ENCODE results near the gene EVA1A. TPM values are rescaled to one million over a fixed set of nuclear protein-coding genes. Genes with fewer than 3 reads are reported as not detected.

Gene EVA1A
- total RNA-seq, 4 donors from 2014 or later: 1.3 to 1.6 TPM; not detected in 2

DNA sequence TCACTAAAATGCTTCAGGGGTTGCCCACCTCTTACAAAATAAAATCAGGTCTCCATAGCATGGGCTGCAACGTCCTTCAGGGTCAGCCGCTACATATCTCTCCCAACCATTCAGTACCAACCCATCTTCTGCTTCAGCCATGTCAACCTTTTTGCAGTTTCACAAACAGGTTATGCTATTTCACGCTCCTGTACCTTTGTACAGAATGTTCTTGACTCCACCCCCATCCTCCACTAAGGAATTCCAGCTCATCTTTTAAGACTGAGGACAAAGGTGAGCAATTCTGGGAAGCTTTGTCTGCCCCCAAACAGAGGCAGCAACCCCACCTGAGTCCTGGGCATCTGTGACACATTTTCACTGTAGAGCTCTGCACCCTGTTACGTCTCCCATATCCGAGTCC is 8.8 kb upstream of the EVA1A start:
- WGBS, 2 donors: 91 to 93% methylated on average over 5 of the region's 5 CpGs
- Histone ChIP-seq H3K9me3 (no peaks in the 10 kb centered on the region), H3K4me1 (peaks cover 0 to 12% (median 0%) of the 10 kb centered on the region in 4 donors), H3K4me3 (no peak overlapping the region), H3K27ac (no peak overlapping the region), H3K27me3 (no peaks in the 10 kb centered on the region), H3K36me3 (no peaks in the 10 kb centered on the region)
- DNase-seq (ENCODE audit: low spot score in 2 of 2): no peak
- TF ChIP-seq EP300 (IDR thresholded peaks at IDR 0.05) (no peak), POLR2A (IDR thresholded peaks at IDR 0.05) (no peak)
- TF ChIP-seq, protein P1, sequence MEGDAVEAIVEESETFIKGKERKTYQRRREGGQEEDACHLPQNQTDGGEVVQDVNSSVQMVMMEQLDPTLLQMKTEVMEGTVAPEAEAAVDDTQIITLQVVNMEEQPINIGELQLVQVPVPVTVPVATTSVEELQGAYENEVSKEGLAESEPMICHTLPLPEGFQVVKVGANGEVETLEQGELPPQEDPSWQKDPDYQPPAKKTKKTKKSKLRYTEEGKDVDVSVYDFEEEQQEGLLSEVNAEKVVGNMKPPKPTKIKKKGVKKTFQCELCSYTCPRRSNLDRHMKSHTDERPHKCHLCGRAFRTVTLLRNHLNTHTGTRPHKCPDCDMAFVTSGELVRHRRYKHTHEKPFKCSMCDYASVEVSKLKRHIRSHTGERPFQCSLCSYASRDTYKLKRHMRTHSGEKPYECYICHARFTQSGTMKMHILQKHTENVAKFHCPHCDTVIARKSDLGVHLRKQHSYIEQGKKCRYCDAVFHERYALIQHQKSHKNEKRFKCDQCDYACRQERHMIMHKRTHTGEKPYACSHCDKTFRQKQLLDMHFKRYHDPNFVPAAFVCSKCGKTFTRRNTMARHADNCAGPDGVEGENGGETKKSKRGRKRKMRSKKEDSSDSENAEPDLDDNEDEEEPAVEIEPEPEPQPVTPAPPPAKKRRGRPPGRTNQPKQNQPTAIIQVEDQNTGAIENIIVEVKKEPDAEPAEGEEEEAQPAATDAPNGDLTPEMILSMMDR (IDR thresholded peaks at IDR 0.05): no peak

DNA sequence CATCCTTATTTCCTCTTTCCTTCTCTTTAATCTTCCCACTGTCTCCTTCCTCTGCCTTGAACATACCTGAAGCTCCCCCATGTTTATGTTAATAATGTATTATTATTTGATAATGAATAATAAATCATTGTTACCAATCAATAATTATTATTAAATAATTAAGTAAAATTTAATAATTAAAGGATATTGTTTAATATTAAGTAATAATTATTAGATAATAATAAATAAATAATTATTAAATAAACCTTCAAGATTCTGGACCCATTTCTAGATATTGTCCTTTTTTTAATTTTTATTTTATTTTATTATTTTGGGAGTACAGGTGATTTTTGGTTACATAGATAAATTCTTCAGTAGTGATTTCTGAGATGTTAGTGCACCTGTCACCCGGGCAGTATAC is 7.4 kb upstream of the EVA1A start:
- Histone ChIP-seq H3K27me3 (no peaks in the 10 kb centered on the region), H3K4me1 (peaks cover 0 to 12% (median 0%) of the 10 kb centered on the region in 4 donors), H3K4me3 (no peak overlapping the region), H3K36me3 (no peaks in the 10 kb centered on the region), H3K9me3 (no peaks in the 10 kb centered on the region), H3K27ac (no peak overlapping the region)
- no peak for DNase-seq (ENCODE audit: low spot score in 2 of 2)
- WGBS, 2 donors: 98% methylated on average over 1 of the region's 1 CpG
- TF ChIP-seq EP300 (IDR thresholded peaks at IDR 0.05): no peak
- TF ChIP-seq, protein P1 (IDR thresholded peaks at IDR 0.05): no peak
- no peak for TF ChIP-seq POLR2A (IDR thresholded peaks at IDR 0.05)

DNA sequence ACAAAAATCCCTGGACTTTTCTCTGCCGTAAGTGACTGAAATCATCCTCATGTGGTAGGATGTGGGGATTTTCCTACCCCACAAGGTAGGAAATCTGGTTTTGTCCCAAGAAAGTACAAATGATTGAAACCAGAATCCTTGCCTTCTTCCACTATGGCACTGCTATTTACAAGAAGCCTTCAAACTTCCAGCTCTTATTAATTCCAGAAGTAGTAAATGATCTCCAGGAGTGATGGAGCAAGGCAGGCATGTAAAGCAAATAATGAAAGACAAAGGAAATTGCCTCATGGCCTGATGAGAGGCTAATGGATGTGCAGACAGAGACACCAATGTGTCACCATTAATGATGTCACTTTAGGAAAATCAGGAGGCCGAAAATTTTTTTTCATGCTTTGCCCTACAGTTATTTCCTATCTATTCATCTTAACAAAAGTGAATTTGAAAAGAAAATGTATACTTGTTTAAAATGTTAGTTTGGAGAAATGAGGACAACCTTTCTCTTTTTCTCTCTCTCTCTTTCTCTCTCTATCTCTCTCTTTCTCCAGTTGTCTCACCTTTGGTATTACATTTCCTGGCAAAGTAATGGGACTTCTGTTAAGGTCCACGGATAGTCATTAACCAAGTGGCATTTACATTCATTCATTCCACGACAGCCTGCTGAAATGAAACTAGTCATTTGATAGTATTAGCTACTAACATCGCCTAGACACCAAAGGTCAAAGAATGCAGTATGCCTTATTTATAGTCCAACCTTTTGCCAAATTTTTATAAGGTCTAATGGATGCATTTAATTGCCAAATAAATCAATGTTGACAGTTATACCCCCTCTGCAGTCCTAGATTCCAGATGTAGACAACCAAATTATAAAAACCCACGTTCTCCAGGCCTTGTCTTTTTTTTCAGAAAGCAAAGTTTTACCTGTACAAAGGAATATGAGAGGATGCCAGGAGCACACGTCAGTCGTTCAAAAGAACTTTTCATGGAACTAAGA is 5.0 kb upstream of the EVA1A start:
- H3K4me1 ChIP-seq: peaks cover 0 to 17% (median 0%) of the 10 kb centered on the region in 4 donors

DNA sequence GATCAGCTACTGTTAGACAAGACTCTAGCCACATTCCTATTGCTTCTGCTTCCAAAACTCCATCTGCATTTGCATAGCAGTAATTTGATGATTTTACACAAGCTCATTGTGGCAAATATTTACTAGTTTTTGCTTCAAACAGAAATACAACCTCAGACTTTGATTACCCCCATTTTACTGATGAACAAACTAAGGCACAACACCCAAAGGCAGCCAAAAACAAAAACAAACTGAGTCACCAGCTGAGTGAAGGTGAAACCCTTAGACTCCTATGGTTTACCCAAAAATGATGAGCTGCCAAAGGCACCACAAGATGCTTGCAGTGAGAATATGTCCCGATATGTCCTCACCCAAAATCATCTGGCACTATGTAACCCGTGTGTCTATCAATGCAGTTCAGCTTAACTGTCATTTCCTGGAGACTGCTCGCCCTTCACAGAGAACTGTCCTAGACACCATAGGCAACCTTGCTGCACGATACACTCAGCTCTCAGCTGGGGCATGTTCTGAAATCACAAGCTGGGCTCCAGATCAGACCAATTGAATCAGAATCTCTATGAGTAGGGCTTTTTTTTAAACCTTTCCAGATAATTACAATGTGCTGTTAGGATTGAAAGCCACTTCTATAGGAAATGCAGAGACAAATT is 4.1 kb upstream of the EVA1A start:
- H3K9me3 ChIP-seq: no peaks in the 10 kb centered on the region
- no peak overlapping the region for H3K4me3 ChIP-seq
- 83 to 85% methylated on average over 4 of the region's 4 CpGs for WGBS, 2 donors
- no peak for DNase-seq (ENCODE audit: low spot score in 2 of 2)
- TF ChIP-seq, protein P1 (IDR thresholded peaks at IDR 0.05): no peak
- TF ChIP-seq EP300 (IDR thresholded peaks at IDR 0.05) (no peak), POLR2A (IDR thresholded peaks at IDR 0.05) (no peak)
- H3K27me3 ChIP-seq: peaks cover 0 to 9% of the 10 kb centered on the region in 2 donors
- H3K4me1 ChIP-seq: peaks cover 0 to 20% (median 0%) of the 10 kb centered on the region in 4 donors
- H3K27ac ChIP-seq: no peak overlapping the region
- no peaks in the 10 kb centered on the region for H3K36me3 ChIP-seq

More for the DNA sequence above, 5.0 kb upstream of the EVA1A start:
- TF ChIP-seq, protein P1 (IDR thresholded peaks at IDR 0.05): no peak
- no peak for TF ChIP-seq POLR2A (IDR thresholded peaks at IDR 0.05)
- no peak for TF ChIP-seq EP300 (IDR thresholded peaks at IDR 0.05)
- no peak overlapping the region for H3K27ac ChIP-seq
- H3K36me3 ChIP-seq: no peaks in the 10 kb centered on the region
- H3K27me3 ChIP-seq: peaks cover 0 to 7% of the 10 kb centered on the region in 2 donors
- DNase-seq (ENCODE audit: low spot score in 2 of 2): no peak
- H3K4me3 ChIP-seq: no peak overlapping the region
- H3K9me3 ChIP-seq: no peaks in the 10 kb centered on the region
- 76 to 78% methylated on average over 8 of the region's 8 CpGs for WGBS, 2 donors

All from tibial nerve (tissue), 4 donors.